WI38 (cell line): Measurements from ENCODE around the gene E2F4.

Experiments used
- H3K4me3 ChIP-seq: 2 replicates; pipeline ENCODE4 v1.5.1; 2011; ENCODE audit warnings: low read depth, mild to moderate bottlenecking, control low read depth, low read length
- CTCF ChIP-seq: IDR thresholded peaks from 2 replicates; pipeline ENCODE4 v1.5.1; 2012; ENCODE audit warnings: low read depth, mild to moderate bottlenecking, control low read depth, low read length

Gene E2F4

DNA sequence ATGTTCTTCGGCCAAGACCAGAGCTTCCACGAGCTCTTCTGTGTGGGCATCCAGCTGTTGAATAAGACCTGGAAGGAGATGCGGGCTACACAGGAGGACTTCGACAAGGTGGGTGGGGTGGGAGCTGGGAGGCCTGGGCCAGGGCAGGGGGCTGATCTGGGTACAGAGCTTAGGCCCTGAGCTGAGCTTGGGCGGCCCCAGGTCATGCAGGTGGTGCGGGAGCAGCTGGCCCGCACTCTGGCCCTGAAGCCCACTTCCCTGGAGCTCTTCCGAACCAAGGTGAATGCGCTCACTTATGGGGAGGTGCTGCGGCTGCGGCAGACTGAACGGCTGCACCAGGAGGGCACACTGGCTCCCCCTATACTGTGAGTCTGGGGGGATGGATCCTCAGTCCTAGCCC lies 10.5 kb downstream of the E2F4 start:
- no peak overlapping the region for H3K4me3 ChIP-seq
- no peak for TF ChIP-seq CTCF

DNA sequence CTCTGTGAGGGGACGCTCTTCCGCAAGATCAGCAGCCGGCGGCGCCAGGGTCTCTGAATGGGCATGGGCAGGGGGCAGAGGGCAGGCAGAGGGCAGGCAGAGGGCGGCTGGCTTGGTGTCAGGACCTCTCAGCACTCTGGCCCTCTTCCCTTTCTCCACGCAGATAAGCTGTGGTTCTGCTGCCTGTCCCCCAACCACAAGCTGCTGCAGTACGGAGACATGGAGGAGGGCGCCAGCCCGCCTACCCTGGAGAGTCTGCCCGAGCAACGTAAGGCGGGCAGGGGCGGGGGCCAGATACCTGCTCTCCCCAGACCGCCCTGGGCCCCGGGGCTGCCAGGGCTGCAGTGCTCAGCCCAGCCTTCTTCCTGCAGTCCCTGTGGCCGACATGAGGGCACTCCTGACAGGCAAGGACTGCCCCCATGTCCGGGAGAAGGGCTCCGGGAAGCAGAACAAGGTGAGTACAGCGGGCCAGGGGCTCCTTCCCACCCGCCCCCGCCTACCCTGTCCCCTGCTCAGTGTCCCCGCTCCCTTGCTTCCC lies 11.1 kb downstream of the E2F4 start:
- no peak for TF ChIP-seq CTCF

GRCh38 chr16:67204076-67204475 lies 12.1 kb downstream of the E2F4 start:
- TF ChIP-seq CTCF = no peak
- H3K4me3 ChIP-seq = no peak overlapping the region

More for the DNA sequence above, 11.1 kb downstream of the E2F4 start:
- H3K4me3 ChIP-seq = no peak overlapping the region

GRCh38 chr16:67206129-67206837 lies 14.3 kb downstream of the E2F4 start:
- no peak for TF ChIP-seq CTCF
- no peak overlapping the region for H3K4me3 ChIP-seq

DNA sequence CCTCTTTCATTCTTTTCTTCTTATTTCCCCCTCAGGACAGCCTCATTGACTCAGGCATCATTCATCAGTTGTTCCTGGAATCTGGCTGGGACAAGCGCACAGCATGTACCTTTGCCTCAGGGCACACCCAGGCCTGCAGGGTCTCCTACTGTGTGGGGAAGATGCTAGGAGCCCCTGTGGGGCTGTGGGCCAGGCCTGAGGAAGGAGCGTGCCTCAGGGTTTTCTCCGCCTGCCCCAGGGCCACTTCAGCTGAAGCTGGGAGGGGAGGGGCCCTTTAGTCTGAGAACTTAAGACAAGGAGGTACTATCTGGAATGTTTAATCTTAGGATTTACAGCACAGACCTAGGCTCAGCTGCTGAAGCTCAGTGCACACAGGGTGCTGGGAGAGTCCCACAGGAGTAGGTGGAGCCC lies 14.9 kb downstream of the E2F4 start:
- no peak overlapping the region for H3K4me3 ChIP-seq
- no peak for TF ChIP-seq CTCF

DNA sequence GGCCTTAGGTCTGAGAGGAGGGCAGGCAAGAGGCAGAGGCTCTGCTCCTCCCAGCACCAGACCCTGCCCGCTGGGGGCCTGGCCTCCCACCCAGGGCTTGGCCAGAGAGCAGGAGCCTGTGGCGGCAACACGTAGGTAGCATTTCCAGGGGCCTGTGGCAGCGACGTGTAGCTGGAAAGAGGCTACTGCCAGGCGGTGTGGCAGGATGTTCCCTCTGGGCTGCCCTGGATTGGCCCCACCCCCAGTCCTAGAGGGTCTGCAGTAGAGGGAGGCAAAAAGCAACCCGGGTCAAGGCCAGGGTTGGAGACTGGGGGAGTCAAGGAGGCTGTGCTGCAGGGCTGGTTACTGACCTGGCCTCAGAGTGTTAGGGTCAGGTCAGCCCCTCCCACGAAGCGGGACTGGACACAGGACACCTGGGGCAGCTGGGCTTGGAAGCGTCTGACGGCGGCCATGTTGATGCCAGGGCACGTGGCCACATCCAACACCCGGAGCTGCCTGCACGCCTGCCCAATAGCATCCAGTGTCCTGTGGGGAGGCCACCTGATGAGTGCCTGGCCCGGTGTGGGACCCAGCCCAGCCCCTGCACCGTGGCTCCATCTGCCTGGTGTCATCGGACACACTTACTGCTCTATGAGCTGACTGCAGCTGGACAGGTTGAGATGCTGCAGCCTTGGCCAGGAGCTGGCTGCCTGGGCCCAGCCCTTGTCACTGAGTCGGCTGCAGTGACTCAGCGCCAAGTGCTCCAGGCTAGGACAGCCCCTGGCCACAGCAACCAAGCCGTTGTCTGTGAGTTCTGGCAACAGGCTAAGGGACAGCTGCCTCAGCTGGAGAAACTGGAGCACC lies 15.5 kb downstream of the E2F4 start:
- TF ChIP-seq CTCF = no peak
- no peak overlapping the region for H3K4me3 ChIP-seq
